ENCODE results near the gene PAK5.

PAK5 gene

GRCh38 chr20:9551808-9552550, 286.9 kb downstream of the PAK5 start:
- no peak for DNase-seq (ENCODE audit: low spot score)
- Histone ChIP-seq H3K4me3 (no peak overlapping the region), H3K27ac (no peak overlapping the region)
- TF ChIP-seq CTCF (IDR thresholded peaks at IDR 0.05) = no peak

DNA sequence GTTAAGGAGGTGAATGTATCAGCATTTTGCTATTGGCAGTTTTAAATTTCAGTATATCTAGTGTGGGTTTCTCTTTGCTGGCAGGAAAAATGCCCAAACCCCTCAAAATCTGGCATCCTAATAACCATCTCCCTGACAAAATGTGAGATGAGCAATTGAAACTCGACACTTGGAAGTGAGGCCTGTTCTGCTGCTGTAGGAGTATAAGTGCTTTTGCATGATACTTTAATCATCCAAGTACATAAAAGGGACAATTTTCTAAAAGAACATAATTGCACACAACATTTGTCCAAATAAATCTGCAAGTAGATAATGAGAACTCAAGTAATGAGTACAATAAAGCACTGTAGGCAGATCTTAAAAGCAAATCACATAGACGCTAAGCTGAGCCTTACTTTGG, 288.0 kb downstream of the PAK5 start:
- DNase-seq (ENCODE audit: low spot score) = no peak
- TF ChIP-seq CTCF (IDR thresholded peaks at IDR 0.05) = no peak
- Histone ChIP-seq H3K27ac (no peak overlapping the region), H3K4me3 (no peak overlapping the region)

DNA sequence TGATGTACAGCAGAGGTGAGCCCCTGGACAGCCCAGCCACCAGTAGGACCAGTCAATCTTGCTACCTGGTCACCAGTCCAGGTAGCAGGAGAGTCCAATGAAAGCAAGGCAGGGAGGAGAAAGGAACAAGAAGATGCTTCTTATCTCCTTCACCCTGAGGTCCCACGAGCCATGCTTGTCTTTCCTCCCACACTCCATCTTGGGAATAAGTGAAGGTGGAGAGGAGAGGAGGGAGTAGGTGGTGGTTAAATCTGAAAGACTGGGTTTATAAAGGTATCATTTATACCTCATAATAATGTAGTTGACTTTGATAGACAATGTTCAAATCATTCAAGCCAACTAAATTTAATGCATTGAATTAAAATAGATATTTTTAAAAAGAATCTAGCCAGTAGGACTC, 288.6 kb downstream of the PAK5 start:
- TF ChIP-seq CTCF (IDR thresholded peaks at IDR 0.05) = no peak
- H3K4me3 ChIP-seq = no peak overlapping the region
- no peak overlapping the region for H3K27ac ChIP-seq
- DNase-seq (ENCODE audit: low spot score) = no peak

DNA sequence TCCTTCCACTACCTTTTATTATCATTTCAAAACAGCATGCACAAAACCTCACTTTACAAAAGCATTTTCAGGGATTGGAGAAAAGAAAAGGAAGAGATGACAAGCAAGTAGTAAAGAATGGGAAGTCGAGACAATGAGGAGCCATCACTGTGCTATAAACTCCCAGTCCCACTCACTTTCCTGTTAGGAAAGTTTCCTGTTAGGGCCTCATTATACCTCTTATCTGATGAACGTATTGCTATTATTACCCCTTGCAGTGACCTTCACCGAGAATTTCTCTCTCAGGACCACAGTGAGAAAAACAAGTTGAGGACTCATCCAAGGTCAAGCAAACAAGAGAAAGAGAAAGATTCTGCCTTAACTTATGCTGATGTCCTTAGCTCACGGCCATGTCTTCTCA, 295.7 kb downstream of the PAK5 start:
- no peak for TF ChIP-seq CTCF (IDR thresholded peaks at IDR 0.05)
- DNase-seq (ENCODE audit: low spot score) = no peak
- H3K4me3 ChIP-seq = no peak overlapping the region
- H3K27ac ChIP-seq = no peak overlapping the region

- Histone ChIP-seq H3K4me3 (no peak overlapping the region), H3K27ac (no peak overlapping the region)
- DNase-seq (ENCODE audit: low spot score) = no peak
- TF ChIP-seq CTCF (IDR thresholded peaks at IDR 0.05) = no peak
These were observed 303.4 kb downstream of the PAK5 start for GRCh38 chr20:9535449-9535848.

GRCh38 chr20:9534025-9534424, 304.9 kb downstream of the PAK5 start:
- no peak for TF ChIP-seq CTCF (IDR thresholded peaks at IDR 0.05)
- DNase-seq (ENCODE audit: low spot score) = no peak

DNA sequence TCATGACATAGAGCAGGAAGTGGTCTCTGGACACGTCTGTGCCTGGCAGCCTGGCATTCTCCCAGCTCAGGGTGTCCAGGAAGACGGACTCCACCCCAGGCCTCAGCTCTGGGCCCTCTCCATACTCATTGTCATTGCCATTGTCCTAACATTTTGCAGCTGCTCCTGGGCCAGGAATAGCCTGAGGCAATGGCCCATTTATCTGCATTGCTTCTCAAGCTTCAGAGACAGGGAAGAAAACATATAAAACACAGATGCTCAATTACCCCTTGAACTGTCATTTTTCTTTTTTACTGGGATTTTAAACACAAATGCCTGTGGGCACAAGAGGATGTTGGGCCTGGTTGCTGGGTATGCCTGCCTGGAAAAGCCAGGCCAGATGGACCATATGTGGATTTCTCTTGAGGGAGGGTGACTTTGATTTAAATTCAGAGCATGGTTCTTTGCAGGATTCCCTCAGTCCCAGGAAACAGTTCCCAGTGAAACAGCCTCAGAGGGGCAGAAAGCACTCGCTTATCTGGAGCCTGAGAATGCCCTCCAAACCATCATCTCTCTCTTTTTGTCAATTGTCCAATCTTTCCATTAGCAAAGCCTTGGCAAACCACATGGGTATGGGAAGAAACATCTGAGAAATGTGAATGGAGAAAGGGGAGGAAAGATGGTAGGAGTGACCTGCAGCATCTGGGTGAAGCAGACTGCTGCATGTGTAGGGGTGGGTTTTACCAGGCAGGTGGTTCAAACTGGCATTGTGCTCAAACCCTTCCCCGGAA, 306.6 kb downstream of the PAK5 start:
- TF ChIP-seq CTCF (IDR thresholded peaks at IDR 0.05) = no peak
- Histone ChIP-seq H3K4me3 (no peak overlapping the region), H3K27ac (no peak overlapping the region)
- no peak for DNase-seq (ENCODE audit: low spot score)

More at GRCh38 chr20:9534025-9534424, 304.9 kb downstream of the PAK5 start:
- Histone ChIP-seq H3K4me3 (no peak overlapping the region), H3K27ac (no peak overlapping the region)
